ENCODE data around the gene SGCB.

SGCB gene

GRCh38 chr4:52017814-52018213 lies 20.3 kb downstream of the SGCB start:
- no peak for DNase-seq

- DNase-seq, result no peak
Measured at GRCh38 chr4:52016981-52017380, 21.1 kb downstream of the SGCB start.

GRCh38 chr4:52015366-52015765 lies 22.7 kb downstream of the SGCB start:
- DNase-seq, result no peak

GRCh38 chr4:52014903-52015302 lies 23.2 kb downstream of the SGCB start:
- DNase-seq, result no peak

- DNase-seq, result no peak
Measured at GRCh38 chr4:52012651-52013050, 25.4 kb downstream of the SGCB start.

- no peak for DNase-seq
Measured at GRCh38 chr4:52010986-52011385, 27.1 kb downstream of the SGCB start.

- DNase-seq, result no peak
Measured at GRCh38 chr4:52006887-52007286, 31.2 kb downstream of the SGCB start.

GRCh38 chr4:52005604-52006273 lies 32.4 kb downstream of the SGCB start:
- DNase-seq, result no peak

GRCh38 chr4:52004414-52004813 lies 33.7 kb downstream of the SGCB start:
- DNase-seq, result no peak

GRCh38 chr4:52001616-52002015 lies 36.5 kb downstream of the SGCB start:
- DNase-seq, result no peak

GRCh38 chr4:51999250-51999649 lies 38.8 kb downstream of the SGCB start:
- no peak for DNase-seq

- DNase-seq, result no peak
Measured at GRCh38 chr4:51998837-51999236, 39.3 kb downstream of the SGCB start.

- no peak for DNase-seq
Measured at GRCh38 chr4:51997647-51998046, 40.5 kb downstream of the SGCB start.

GRCh38 chr4:51995647-51996220 lies 42.4 kb downstream of the SGCB start:
- no peak for DNase-seq
